ENCODE results near the gene PTPN5. TPM values are rescaled to one million over a fixed set of nuclear protein-coding genes. Genes with fewer than 3 reads are reported as not detected.

Gene PTPN5
- total RNA-seq, 1 experiment from 2014 or later: not detected

DNA sequence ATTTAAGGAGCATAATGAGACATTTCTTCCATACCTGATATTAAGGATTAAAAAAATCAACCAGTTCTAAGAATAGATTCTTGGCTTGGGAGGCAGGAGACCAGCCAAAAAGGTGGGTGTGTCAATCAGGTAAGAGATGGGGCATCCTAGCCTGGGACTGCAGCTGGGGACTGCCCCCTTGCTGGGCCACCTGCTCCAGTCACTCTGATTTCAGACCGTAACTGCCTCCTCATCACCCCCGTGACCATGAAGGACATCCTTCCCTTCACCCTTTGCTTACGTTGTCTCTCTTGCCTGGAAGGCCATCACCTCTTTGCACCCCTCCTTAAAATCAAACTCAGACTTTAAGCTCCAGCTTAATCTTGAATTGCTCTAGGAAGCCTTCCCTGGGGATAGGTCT lies 17.9 kb downstream of the PTPN5 start:
- no peak for DNase-seq (ENCODE audit: low read depth)

DNA sequence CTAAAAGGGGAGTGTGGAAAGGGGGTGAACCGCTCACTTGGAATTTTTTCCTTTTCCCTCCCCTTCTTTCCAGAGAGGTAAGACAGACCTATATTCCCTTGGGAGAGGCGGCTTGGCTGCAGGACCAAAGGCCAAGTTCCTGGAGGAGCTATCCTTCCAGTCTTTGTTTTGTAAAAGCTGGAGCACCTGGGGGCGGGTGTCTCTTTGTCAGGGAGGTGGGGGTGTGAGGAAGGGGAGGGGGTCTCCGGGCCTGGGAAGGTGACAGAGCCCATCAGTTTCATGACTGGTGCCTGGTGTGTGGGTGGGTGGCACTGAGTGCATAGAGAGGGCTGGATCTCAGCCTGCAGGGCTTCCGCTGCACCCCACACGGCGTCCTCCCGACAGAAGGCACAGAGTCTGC lies 18.5 kb downstream of the PTPN5 start:
- no peak for DNase-seq (ENCODE audit: low read depth)

DNA sequence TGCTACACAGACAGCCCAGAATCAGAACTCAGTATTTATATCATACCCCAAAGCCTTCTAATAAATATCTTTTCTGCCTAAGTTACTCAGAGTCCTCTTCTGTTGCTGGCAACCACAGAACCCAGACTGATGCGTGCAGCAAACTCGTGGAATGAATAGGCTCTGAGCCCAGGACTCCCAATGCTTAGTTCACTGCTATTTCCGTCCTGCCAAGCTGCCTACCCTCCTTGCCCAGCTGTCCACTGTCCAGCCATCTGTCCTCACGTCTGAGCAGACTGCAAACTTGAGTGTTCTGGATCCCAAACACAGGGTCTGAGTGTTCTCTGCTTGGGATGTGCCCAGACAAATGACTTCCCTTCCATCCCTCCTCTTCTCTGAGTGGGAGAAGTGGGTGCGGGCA lies 19.4 kb downstream of the PTPN5 start:
- DNase-seq (ENCODE audit: low read depth): no peak

DNA sequence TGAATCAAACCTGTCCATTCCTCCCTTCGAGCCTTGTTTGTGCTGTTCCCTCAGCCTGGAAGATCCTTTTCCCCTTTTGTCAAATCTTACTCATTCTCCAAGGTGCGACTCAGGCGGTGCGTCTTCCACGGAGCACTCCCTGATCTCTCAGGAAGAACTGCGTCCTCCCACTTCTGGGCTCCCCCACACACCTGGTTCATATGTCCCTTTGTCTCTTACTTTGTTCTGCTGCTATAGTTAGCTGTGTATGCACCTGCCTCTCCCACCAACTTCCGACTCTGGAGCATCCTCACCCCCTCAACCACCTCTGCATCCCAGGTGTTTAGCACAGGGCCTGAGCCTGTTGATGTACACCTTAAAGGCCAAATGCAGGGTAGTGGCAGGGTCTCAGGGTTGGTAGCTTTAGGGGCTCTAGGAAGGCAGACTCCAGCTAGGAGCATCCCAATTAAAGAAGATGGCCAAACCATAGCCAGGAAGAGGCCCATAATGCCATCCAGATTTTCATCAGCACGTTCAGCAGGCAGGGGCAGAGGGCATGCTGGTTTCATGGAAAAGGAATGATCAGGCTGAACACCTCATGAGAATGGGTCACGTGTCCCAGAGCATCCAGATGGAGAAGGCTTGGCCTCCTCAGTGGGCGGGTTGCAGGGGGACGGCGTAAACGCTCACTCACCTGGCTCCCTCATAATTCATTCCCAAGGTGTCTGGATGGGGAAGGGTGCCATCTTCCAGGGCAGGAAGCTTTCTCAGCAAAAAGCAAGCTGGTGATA lies 20.1 kb downstream of the PTPN5 start:
- no peak for DNase-seq (ENCODE audit: low read depth)

DNA sequence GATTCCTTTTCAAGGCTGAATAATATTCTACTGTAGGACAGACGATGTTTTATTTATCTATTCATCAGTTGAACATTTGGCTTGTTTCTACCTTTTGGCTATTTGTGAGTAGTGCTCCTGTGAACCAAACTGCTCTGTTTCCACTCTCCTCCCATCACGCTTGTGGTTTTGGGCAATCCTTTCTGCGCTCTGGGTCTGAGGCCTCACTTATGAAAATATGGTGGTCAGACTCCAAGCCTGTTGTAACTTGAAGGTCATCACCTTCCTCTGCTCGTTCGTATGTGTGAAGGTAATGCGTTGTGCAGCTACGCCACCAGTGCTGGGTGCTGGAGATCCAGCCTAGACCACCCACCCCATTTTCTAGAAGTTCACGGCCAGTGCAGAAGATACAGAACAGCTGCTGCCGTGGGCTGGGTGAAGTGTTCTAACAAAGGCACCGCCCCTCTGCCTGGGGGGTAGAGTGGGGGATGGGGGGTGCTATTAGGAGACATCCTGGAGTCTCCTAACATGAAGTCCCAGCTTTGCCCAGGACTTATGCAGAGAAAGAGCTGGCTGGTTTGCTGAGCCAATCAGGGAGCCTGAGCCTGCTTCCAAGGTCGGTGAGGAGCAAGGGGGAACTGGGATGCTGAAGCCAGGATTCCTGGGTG lies 21.0 kb downstream of the PTPN5 start:
- DNase-seq (ENCODE audit: low read depth): no peak

DNA sequence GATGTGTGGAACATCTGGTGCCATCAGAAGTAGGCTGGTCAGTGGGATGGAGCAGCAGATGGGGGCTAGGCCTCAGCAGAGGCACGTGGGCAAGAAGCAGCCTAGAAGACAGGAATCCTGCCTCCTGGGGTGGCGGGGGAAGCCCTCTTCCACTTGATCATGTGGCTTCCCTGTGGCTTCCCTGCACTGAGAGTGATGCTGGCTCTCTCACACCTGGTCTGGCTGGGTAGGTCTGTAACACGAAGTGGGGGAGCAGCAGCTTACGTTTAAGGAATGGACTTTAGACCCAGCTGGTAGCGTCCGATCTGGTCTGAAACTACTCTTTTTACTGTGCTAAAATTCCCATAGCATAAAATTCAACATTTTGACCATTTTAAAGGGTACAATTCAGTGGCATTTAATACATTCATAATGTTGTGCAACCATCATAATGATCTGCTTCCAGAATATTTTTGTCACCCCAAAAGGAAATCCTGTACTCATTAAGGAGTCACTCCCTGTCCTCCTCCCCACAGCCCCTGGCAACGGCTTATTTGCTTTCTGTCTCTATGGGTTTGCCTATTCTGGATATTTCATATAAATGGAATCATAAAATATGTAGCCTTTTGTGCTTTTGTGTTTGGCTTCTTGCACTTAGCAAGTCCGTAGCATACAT lies 21.7 kb downstream of the PTPN5 start:
- DNase-seq (ENCODE audit: low read depth): no peak

DNA sequence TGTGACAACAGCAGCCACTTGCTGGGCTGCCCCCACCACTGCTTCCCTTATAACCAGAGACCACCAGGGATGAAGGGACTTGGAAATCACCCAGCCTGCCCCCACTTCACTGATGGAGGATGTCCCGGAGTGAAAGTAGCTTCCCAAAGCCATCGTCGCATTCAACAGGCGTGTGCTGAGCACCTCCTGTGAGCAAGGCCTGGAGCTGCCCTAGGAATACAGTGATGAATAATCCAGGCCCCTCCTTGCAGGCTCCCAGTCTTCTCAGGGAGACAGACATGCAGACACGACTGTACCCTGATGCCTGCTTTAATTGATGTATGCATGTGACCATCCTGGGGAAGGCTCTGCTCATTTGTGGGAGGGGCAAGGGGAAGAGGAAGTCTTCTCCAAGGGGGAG lies 22.6 kb downstream of the PTPN5 start:
- no peak for DNase-seq (ENCODE audit: low read depth)

DNA sequence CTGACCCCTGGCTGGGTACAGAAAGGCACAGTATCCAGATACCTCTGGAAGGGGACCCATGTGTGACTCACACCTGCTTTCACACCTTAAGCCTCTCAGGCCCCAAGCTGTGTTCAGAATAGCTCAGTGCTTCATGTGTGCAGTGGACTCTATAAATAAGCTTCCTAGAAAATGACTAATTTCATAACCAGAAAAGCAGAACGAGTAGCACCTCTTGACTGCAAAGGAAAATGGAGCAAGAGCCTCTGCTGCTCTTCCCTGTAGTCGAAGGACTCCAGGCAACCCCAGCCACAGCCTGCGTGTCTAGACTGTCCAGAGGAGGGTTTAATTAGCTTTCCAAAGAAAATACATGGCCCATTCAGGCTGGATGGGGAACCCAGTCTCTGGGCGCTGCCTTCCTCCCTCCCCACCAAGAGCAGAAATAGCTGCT lies 23.1 kb downstream of the PTPN5 start:
- no peak for DNase-seq (ENCODE audit: low read depth)

DNA sequence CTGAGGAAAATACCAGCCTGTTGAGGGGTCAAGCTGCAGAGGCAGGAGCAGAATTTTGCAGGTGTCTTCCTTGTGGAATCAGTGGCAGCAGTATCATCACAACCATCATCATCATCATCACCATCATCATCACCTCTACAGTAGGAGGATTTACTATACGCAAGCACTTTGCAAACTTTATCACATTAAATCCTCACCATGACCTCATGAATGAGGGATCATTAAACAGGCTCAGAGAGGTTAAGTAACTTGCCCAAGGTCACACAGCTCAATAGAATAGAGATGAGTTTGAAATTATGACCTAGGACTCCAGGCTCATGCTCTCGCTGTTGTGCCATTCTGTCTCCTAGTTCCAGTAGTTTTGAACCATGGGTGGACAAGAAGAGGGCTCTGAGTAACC lies 25.6 kb downstream of the PTPN5 start:
- DNase-seq (ENCODE audit: low read depth): no peak

DNA sequence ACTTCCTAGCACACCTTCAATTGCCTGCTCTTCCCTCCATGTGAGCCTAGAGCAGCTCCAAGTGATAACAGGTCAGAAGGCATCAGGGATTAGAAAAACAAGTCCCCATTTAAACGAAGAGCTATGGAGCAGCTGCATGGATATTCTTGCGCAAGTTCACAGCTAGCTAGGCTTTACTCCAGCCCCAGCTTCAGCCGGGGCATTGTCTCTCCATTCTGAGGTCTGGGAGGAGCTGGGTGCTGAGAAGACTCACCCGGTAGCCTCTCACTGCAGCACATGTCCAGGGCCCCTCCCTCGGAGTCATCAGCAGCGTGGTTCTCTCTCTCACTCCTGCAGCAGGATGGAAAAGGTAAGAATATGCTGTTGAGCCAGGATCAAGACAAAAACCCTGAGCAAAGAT lies 26.0 kb downstream of the PTPN5 start:
- no peak for DNase-seq (ENCODE audit: low read depth)

DNA sequence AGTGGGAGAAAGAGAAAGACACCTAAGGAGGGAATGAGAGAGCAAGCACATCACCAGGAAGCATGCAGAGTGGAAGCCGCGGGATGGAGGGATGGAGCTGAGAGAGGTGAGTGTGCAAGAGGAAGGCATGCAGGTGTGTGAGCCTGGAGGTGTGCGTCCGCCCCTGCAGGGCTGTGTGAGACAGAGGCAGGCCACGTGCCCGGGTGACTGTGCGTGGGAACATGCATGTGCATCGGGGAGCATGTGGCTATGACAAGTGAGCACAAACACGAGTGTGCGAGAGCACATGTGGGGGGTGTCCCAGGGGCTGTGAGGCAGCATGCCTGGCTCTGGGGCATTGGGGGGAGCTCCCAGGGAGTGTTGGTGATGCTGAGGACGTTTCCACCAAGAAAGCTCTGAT lies 29.9 kb downstream of the PTPN5 start:
- DNase-seq (ENCODE audit: low read depth): no peak

DNA sequence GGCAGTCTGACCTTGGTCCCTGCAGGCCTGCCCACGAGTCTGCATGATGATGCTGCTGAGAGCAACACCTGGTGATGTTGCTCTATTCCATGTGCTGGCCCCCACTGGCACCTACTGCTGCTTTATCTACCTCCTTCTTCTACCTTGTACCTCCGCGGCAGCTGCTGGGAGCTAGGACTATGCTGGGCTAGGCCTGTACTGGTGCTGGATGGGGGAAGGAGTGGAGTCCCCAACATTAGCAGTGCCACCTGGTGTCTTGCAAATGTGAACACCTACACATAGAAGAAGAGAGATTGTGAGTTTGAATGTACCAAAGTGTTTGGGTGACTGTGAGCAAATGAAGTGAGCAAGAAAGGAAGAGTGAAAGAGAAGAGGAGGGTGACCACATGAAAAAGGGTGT lies 30.5 kb downstream of the PTPN5 start:
- no peak for DNase-seq (ENCODE audit: low read depth)

DNA sequence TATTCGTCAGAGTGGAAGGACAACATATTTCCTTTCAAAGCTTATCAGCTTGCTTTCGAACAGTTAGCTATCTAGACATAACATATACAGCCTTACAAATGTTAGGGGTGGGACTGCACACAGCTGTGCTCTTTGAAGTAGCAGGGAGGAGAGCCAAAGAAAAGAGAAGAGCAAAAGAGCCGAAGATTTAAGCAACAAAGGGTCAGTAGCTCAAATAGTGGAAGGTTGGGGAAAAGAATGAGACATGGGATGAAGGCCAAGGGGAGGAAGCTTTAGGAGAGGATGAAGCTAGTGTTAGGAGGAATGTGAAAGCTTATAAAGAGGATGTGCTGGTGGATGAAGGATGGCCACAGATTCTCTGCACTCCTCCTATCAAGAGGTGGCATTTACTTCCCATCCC lies 33.8 kb downstream of the PTPN5 start:
- DNase-seq (ENCODE audit: low read depth): no peak

DNA sequence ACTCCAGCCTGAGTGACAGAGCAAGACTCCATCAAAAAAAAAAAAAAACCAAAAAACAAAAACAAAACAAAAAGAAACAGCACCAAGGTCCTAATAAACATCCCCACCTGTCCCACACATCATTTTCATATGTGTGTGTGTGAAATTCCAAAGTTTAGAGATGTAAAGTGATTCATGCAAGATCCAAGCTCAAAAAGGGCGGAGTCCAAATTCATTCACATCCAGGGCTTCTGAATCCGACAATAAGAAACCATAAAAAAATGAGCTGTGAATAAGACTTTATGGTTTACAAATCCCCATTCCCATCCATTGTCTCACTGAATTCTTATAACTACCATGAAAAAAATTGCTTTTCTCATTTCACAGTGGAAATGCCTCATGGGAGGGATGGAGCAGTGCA lies 34.7 kb downstream of the PTPN5 start:
- DNase-seq (ENCODE audit: low read depth): no peak

DNA sequence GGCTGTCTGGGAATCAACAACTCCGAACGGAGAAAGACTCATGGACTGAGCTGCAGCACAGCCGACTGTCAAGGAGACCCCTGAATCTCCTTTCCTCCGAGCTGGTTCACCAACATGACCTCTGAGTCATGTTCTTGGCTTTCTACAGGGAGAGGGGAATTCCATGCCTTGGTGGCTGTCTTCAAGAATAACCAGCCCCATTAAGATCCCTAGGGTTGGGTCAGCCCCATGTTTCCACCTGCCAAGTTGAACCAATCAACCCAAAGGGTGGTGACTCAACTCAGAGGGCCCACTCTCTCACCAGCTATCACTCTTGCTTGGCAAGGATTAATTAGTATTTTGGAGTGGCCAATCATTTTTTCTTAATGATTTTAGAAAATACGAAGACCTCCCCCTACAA lies 37.3 kb downstream of the PTPN5 start:
- DNase-seq (ENCODE audit: low read depth): peak; percentile 76

DNA sequence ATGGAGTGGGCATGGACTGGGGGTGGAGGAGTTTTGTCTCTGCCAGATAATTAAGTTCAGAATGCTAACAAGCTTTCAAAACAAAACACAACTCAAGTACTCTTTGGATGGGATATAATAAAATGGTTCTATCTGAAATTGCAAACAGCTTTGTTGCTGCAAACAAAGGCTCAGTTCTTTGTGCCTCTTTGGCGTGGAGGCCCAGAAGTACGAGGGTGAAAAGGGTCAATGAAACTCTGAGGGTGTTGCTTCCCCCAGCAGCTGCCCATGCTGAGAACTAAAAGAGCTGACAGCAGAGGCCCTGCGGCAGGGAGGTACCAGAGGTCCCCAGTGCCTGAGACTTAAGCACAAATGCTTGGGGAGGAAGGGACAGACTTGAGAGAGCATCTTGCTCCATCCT lies 39.1 kb downstream of the PTPN5 start:
- no peak for DNase-seq (ENCODE audit: low read depth)

DNA sequence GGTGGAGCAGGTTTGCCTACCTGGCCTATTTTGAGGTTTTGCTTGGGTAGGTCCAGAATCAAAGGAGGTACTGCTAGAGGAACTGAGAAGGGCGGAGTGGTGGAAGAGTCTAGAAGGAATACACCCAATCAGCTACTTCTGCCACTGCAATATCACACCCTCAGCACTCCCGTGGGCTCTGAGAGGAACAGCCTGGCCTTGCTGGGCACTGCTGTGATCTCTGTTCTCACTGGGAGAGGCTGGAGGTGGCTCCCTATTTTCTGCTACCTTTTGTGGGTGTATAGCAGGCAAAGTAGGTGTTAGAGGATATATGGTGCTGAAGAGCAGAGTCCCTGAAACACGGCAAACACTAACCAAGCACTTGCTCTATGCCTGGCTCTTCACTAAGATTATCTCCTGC lies 40.7 kb downstream of the PTPN5 start:
- no peak for DNase-seq (ENCODE audit: low read depth)

DNA sequence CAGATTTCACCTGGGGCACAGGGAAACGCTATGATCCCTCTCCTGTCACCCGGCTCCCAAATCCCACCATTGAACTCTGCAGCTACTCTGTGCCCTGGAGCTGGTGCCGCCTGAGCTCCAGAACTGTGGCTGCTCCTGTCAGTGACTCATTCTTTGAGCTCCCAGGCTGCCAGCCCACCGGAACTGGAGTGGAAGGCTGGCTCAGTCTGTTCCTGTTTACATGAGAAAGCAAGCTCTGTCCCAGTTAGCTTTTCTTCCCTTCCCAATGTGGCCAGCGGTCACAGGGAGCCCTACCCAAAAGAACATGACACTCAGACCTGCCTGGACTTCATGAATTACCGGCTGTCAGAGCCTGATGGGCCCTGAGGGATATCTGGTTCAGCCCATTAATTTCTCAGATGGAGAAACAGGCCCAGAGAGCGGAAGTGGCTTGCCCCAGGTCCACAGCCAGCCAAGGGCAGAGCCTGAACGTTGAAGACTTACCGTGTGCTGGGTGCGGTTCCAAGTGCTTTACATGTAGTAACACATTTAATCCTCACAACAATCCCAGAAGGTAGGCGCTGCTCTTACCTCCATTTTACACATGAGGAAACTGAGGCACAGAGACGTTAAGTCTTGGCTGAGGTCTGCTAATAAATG lies 41.8 kb downstream of the PTPN5 start:
- DNase-seq (ENCODE audit: low read depth): peak; percentile 92

DNA sequence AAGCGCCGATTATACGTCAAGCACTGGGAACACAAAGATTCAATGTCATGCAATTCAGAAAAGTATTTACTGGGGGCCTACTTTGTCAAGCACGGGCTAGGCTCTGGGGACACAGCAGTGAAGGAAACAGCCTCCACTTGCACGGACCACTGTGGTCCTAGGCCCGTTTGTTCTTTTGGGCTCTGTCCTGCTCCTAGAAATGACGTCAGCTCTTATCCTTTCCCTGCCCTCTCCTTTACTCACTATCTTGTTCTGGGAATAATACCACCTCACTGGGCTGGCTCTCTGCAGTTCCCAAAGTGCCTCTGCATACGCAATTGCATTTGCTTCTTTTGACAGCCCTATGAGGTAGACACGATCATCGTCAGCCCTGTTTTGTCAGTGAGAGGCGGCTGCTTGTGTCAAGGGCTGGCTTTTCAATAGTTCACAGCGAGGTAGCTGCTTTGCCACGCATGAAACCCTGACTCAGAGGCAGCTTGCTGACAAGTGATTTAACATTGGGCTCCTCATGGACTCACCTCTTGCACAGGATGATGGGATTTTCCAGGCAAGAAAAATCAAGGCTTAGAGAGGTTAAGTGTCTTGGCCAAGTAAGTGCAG lies 42.7 kb downstream of the PTPN5 start:
- no peak for DNase-seq (ENCODE audit: low read depth)

DNA sequence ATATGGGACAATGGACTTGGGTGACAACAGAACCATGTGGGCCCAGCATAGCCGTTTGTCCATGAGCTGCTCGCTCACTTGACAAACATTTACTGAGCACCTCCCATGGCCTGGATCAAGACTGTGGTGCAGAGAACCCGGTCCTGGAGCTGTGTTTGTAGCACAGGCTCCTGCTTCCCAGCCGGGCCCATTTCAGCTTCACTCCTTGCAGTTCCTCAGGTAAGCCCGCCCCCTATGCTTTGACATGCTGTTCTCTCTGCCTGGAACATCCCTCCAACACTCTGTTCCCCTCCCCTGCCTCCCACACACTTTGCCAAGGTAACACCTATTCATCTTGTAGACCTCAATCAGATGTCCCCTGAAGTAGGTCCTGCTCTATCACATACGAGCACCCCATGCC lies 46.3 kb downstream of the PTPN5 start:
- no peak for DNase-seq (ENCODE audit: low read depth)

DNA sequence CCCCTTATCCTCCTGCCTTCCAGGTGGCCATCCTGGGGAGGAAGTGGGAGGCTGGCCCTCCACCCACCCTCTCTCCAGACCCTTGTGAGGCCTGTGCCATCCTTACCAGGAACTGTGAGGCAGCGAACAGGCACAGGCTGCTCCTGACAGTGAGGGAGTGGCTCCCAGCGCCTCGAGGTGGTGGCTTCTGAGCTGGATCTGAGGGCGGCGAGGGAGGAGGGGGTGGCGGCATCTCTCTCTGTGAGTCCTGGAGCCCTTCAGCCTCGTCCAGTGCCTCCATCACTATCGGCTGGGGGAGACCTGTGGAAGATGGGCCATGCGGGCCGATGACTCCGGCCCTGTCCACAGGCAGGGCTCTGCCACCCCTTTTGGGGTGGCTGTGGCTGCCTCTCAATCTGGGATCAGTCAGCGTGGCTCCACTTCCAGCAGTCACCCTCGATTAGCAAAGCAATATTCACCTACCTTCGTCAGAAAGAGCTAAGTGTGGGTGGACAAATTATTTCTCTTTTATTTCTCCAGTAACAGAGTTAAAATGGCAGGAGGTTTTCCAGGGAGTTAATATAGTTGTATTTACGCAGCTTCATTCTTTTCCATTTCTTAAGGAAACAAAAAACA lies 47.6 kb downstream of the PTPN5 start:
- no peak for DNase-seq (ENCODE audit: low read depth)

Data from HT1080 (cell line).